HG02885 (cell line): ENCODE measurements around the gene ST3GAL5.

ENCODE experiments used
- ATAC-seq: cut with Tn5 transposase; IDR thresholded peaks from one replicate; pipeline ENCODE4 v1.9.1; 2021; ENCODE audit warnings: mild to moderate bottlenecking; ENCODE audit not compliant: unreplicated experiment, poor library complexity

ST3GAL5 gene

DNA sequence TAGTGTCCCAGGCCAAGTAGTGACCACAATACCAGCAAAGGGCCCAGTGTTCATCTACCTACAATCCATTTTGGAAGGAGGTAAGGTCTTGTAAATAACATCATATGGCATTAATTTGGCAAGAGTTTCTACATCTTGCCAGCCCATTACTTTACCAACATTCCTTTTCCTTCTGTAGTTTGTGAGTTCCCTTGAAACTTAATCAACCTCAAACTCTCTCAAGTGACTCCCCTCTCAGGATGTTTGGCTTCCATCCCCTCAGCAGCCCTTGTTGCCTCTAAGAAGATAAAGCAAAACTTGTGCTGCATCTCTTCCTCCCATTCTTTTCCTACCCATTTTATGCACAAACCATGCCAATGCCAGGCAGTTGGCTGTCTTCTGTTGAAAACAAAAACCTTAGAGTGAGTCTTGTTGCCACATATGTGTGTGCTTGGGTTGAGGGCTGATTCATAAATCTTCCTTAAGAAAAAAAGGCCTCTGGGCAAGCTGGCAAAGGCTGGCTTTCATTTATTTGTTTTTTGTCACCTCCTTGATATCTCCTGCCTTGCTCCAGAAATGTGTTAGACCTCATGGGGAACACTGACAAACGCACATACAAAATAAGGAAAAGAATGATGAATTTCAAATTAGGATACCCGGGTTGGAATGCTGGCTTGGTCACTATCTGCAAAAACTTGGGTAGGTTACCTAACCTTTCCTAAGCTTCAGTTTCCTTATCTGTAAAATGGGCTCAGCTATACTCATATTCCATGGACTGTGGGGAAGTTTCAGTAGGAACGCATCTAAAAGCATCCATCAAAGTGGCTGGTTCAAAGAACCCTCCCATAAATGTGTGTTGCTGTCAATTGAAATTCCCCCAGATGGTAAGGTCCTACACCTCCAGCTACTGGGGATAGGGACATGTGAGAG, 29.4 kb upstream of the ST3GAL5 start:
- ATAC-seq, result no peak

DNA sequence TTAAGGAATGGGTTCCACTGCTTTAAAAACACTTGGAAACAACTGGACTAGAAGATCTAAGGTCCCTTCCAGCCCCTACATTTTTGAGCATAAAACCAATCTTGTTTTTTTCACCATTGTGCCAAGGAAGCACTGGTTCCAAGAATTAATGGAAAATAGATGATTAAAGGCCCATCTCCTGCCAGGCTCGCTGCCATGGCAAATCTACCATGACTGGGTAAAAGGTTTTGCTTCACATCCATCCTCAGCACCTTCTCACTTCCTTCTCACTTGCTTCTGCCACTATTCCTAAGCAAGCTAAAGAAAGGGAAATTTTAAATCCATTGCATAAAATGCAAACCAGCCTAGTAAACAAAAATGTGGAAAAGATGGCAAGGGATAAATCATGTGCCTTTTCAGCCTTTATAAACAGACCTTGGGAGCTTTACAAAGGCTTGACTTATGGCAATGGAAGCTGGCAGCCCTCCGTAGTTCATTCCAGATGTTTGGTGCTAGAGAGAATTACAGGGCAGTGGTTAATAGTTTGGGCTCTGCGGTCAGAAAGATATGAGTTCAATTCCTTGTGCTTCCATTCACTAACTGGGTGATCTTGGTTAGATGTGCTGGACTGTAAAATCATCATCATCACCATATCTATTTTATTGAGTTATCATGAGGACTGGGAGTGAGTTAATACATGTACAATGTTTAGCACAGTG, 27.0 kb upstream of the ST3GAL5 start:
- no peak for ATAC-seq

DNA sequence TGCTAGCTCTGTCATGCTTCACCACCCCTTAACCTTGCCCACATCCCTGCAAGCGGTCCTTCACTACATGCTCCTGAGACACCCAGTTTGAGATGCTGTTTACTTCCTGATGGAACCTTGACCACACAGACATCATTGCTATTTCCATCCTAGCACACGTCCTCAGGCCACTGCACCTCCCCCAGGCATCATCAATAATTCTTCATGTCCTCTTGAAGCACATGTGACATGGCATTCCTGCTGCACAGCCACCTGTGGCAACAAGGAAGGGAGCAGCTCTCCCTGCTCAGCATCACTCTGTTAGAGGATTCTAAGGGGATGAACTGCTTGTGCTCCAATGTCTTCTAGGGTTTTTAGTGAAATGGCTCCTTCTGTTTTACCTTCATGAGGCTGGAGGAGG, 26.1 kb upstream of the ST3GAL5 start:
- no peak for ATAC-seq

DNA sequence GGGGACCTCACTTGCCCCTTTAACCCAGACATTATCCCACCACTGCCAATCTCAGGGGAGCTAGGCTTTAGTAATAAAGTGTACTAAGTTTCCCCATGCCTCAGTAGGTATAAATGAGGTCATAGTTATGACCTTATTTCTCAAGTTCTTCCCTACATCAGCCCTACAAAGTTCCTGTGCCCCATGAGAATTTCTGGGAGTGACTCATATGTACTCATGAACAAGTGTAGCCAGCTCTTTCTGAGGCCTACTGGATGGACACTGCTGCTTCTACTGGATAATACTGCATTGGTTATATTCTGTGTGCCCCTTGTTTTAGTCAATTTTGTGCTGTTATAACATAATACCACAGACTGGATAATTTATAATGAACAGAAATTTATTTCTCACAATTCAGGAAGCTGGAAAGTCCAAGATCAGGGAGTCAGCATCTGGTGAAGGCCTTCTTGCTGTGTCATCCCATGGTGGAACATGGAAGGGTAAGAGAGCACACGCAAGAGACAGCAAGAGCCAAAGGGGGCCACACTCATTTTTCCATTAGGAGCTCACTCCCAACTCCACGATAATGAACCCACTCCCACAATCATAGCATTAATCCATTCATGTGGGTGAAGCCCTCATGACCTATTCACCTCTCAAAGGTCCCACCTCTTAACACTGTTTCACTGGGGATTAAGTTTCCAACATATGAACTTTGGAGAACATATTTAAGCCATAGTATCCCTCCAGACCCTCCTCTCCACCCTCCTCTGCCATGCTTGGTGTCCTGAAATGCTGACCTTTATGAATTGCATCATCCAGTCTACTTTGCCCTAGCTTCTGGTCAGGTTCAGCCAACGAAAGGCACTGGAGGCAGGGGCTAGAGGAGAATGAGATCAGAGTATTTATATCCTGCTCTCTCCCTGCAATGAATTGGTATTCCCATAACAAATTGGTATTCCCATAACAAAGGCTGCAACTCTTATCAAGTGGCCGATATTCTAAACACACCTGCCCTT, 25.4 kb upstream of the ST3GAL5 start:
- ATAC-seq, result no peak

DNA sequence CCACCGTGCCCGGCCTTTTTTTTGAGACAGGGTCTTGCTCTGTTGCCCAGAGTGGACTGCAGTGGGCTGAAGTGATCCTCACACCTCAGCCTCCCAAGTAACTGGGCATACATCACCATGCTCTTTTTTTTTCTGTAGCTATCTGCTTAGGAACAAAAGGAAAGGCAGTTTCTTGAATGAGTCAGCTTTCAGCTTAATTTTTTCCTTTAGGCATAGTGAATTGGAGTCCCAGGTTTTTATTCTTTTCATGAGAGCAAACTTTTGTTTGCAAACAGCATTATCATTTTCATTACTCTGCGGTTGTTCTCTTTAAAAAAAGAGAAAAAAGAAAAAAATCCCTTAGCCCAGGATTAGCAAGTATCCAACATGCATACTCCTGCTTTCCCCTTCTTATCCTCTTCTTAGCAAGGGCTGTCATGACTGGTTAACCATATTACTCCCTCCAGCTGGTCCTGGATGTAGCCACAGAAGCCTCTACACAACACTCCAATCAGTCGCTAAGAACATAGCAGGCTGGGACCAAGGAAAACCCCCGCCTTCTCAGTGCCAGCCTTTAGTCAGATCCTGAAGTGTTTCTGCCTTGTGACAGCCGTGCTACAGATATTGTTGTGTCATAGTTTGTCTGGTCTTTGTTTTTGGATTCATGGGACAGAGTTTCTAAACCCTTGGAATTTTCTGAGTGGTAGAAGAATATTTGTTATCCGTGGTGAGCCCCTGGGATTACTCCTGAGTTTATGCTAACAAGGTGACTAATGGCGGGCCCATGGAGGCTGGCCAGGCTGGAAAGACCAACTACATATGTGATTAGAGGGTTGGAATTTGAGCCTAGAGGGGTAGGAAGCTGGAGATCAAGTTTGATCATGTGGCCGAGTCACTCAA, 23.3 kb upstream of the ST3GAL5 start:
- ATAC-seq, result no peak

DNA sequence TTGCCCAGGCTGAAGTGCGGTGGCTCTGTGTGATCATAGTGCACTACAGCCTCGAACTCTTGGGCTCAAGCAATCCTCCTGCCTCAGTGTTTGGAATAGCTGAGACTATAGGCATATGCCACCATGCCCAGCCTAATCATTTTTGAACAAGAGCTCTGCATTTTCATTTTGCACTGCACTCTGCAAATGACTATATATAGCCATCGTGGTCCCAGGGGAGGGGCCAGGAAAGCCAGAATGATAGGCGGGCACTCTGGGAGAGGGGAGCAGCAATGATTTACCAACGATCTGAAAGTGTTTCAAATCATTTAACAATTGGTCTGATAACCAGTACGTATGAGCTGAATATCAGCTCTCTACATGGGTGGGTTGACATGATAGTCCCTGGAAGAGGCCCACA, 22.3 kb upstream of the ST3GAL5 start:
- no peak for ATAC-seq

DNA sequence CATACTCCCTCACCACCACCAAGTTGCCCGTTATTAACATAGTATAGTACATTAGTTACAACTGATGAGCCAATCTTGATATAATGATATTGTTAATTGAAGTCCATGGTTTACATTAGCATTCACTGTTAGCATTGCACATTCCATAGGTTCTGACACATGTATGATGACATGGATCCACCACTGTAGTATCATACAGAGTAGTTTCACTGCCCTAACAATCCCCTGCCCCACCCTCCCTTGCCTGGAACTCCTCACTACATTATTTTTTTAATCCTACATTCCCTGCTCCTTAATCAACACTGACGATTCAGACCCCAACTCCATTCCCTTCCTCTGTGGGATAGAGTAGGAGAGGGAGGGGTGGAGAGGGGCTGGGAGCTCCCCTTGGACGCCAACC, 20.2 kb upstream of the ST3GAL5 start:
- no peak for ATAC-seq

DNA sequence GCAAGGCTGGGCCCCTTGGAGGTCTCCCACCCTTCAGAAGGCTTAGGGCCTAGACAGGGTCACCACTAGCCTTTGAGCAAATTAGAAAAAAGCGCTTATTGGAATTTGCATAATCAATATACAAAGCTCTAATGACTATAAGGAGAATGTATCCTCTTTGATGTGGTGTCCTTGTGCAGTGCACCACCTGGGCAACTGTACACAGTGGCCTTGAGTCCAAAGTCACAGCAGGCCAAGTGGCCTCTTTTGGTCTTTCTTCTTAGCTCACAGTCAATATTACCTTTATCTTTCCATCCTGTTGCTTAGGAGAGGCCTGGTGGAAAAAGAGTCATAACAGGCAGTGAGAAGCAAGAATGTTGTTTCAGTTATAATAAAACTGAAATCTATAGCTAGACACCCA, 19.7 kb upstream of the ST3GAL5 start:
- ATAC-seq, result no peak

DNA sequence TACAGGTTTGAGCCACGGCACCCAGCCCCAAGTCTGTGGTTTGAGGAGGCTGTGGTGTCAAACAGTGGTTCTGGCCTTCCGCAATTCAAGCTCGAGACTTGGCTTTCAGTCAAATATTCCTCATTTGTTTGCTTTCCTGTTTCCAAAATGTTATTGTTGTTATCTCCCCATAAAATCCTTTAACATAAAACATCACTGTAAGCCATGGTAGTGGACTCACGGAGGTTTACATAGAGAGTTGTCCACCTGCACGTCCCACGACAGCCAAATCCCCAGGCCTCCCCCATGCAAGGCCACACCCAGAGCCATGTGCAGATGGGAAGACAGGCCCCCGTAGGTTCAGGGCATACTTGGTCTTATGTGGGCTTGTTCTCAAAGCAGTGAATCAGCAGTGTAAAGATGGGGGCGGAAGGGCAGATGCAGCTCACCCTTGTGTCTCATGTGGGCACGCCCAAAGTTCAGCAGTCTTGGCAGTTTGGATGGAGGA, 18.9 kb upstream of the ST3GAL5 start:
- no peak for ATAC-seq

DNA sequence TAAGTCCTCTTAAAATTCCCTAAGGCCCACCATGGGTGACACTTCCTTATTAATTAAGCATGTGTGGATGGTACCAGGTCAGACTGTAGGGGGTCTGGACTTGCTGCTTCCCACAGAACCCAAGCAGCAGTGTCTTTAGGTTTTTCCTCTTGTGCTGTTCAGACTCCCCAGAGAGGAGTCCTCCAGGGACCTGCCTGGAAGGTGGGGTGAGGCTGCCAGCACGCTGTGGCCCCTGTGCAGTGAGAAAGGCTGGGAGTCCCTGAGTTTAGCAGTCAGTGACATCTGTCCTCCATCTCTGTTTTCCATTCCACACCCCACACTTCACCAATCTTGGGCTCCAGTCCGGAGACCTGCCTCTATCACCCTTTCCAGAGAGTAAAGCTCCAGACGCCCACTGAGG, 18.0 kb upstream of the ST3GAL5 start:
- no peak for ATAC-seq

DNA sequence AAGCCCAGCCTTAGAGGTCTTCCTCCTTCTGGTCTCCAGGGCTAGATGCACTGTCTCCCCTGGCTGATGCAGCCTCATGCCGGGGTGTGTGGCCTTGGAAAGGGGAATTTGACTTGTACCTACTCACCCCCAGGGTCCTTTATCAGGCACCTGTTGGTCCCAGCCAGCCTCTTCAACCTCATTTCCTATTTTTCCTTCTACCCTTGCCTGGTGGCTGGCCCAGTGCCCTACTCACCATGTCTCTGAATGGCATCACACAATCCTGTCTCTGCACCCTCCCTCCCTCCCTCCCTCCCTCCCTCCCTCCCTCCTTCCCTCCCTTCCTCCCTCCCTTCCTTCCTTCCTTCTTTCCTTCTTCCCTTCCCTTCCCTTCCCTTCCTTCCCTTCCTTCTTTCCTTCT, 17.1 kb upstream of the ST3GAL5 start:
- ATAC-seq, result no peak

DNA sequence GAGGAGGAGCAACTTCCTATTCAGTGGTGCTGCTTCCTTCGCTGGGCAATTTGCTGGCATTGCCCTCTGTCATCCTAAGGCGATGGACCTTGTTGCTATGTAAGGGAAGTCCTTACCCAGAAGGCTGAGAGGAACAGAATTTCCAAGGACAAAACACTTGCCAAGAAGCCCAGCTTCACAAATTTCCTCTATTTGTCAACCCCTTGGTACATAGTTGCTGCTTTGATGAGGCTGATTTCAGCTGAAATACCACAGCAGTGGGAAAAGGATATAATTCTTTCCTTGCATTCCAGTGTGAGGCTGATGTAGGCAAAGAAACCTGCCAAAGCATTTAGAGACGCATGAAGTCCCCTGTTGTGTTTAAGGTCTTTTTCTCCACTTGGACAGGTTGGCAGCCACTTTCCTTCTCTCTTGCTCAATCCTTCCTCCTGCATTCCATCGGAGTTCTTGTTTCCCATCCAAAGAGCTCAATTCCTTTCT, 16.4 kb upstream of the ST3GAL5 start:
- ATAC-seq, result no peak

DNA sequence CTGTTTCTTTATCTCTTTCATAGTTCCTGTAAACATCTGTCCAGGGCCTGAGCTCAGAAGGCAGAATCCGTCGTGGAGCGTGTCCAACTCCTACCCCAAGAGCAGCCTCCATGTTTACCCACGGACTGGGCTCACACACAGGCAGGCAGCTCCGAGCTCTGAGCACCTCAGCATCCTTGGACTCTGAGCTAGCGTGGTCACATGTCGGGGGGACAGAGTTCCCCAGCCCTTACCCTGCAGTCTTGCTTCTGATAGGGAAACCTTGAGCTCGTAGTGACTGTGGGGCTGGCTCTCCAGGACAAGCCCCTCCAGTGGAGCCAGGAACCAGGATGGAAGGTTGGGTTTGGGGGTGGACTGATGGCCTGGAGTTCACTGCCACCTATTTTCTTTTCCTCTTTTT, 15.1 kb upstream of the ST3GAL5 start:
- ATAC-seq, result no peak

DNA sequence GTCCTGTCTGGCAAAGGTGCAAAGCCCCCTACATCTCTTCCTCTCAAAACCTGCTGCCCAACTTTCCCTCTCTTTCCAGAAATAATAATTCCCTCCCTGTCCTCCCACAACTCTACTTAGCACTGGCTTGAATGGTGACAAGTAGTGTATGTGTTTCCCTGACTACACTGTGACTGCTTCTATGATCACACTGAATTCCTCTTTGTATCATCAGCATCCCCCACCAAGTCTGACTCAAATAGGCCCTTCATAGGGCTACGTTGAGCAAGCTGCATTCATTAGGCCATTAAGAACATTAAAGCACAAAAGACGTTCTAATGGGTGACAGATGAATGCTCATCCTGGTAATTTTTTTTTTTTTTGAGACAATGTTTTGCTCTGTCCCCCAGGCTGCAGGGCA, 13.7 kb upstream of the ST3GAL5 start:
- ATAC-seq, result no peak

DNA sequence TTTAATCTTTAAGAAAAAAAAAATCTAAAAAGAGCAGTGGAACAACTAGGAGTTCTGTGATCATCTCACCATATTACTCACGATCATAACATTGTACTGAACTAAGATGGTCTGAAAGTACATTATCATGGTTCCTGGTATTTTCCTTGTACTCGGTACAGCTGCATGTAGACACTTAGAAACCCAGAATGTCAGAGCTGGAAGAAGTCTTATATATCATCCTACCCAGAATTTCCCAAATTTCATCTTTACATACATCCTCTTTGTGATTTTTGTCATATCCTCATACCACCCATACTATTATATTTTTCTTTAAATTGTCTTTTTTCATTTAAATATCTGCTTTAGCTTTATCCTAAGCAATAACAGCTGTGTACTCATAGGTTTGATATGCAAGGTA, 12.4 kb upstream of the ST3GAL5 start:
- ATAC-seq, result no peak

DNA sequence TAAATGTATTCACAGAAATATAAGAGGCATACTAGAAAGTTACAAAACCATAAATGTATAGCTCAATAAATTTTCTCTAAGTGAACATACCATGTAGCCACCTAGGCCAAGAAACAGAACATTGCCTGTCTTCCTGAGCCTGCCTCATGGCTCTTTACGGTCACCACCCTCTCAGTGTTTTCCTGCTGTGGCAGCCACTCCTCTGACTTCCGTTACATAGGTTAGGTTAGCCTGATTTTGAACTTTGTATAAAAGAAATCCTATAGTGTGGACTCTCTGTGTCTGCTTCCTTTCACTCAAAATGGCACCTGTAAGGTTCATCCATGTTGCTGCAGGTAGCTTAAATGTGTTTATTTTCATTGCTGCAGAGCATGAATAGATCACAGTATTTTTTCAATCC, 11.6 kb upstream of the ST3GAL5 start:
- no peak for ATAC-seq

DNA sequence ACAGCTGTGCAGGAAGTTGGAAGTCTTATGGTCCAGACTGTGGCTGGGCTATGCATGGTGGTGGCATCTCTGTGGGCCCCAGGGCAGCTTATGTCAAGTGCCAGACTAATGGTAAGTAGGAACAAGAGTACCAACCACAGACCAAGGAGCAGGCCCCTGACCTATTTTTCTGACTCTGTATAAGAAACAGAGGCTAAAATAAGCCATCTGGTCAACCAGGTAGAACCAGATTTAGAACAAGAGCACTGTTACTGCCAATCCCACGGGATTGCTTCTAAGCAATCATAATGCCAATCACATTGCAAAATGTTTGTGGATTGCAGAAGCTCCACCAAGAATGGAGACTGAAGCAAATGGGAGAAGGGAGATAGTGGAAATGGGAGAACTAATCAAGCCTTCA, 11.1 kb upstream of the ST3GAL5 start:
- ATAC-seq, result no peak

DNA sequence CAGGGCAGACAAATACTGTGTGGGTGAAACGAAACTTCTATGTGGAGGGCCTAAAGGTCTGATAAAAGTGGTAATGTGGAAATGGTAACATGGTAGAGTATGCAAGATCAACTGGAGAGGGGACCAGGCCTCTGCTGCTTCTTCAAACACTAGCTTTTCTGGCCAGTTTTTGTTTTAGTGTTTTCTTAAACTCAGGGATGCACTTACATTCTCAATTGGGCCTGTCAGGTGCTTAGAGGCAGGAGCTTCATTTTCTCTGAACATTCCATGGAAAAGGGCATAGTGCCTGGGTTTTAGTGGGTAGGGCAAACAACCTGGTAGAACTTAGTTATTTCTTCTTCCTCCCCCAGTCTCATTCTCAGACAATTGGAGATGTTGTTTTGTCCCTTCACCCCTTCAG, 10.5 kb upstream of the ST3GAL5 start:
- ATAC-seq, result no peak

DNA sequence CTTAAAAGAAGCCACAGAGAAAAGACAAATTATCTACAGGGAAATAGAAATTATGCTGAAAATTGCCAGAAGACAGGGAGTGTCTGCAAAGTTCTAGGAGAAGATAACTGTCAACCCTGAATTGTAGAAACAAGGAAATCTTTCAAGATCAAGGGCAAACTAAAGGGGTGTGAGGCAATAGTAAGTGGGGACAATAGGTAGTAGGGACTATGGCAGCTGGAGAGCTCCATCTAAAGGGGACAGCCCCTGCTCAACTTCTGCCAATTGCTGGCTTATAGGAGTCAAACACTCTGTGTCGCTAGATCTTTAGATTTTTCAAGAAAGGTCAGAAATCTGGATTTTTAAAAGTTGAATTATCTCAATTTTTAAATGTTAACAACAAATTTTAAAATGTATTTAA, 10.1 kb upstream of the ST3GAL5 start:
- no peak for ATAC-seq
